GM10847 (cell line): ENCODE results near the gene PKN1.

ENCODE experiments used
- POLR2A ChIP-seq: IDR thresholded peaks from 2 replicates; pipeline ENCODE4 v1.6.1; 2011; ENCODE audit not compliant: insufficient read length; ENCODE audit errors: extremely low read depth

Gene PKN1

DNA sequence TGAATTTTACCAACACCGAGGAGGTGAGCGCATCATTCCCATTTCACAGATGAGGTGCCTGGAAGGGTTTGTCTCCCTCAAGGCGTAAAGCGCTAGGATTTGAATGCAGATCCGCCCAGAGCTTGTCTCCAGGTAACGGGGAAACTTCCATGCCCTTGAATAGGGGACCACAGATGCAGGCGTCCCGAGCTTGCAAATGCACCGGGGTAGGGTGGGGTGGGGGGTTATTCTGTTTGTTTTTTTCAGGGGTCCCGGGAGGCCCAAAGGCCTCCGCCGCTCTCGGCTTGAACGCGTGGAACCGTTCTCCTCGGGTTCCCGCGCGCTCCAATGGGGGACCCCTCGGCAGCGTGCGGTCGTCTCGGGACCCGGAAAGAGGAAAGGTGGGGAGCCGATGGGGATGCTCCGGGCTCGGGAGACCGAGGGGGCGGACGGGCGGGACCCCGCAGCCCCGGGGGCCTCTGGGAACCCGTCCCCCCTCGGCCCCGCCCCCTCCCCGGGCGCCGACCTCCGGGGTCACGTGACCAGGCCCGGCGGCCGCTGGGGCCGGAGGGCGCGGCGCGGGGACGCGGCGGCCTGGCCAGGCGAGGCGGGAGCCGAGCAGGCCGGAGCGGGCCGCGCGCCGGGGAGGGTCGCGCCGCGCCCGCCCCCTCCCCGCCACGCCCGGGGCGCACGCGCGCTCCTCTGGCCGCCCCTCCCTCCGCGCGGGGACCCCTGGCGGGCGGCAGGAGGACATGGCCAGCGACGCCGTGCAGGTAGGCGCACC, at the start of gene PKN1:
TSS of gene PKN1 (plus strand) at position 516 of the 763 bp plus-strand sequence. CDS start at position 732, 216 bp downstream.
- TF ChIP-seq POLR2A: peak; percentile 60

DNA sequence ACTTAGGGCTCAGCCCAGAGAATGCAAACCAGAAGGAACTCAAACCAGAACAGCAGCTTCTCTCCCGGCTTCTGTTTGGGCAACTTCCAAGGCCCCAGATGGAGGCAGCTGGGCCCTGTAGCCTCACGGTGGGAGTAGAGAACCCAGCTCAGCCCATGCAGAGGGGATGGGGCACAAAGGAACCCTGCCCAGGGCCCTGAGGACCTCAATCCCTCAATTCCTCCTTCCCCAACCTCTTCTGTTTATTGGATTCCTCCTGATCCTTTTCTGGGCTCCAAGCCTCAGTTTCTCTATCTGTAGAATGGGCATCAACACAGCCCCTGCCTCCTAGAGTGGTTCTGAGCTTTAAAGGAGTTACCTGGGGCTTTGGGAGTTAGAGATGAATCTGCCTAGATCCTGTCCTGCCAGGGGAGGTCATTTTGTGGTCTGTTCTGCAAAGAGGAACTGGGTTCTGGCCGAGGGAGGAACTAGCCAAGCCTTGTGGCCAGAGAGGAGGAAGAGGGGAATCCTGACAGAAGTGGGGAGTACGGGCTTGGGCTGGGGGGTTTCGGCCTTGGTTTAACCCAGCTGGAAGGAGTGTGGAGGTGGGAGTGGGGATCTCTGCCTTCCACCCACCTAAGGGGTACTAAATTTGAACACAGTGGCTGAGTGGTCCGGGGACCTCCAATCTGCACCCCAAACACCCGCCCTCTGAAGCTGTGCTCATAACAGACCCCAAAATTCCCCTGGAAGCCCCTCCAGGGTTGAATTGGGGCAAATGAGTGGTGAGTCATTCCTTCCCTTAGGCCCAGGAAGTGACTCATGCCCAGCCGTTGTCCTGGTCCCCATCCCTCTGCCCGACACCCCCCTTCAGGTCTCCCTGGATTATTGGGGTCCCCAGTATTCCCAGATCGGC, 49.2 kb upstream of the PKN1 start:
- no peak for TF ChIP-seq POLR2A

DNA sequence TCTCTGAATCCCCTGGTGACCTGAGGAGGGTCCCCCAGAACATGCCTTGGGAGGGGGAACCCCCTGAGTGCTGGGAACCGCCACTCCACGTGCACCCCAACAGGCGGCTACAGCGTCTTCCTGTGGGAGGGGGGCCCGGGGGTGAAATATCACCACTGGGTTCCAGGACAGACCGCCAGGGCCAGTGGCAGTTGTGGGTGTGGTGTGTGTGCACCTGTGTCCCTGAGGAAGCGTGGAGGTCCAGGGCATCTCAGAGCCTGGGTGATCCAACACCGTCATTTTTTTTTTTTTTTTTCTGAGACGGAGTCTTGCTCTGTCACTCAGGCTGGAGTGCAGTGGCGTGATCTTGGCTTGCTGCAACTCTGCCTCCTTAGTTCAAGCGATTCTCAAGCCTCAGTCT, 47.6 kb upstream of the PKN1 start:
- TF ChIP-seq POLR2A: no peak

DNA sequence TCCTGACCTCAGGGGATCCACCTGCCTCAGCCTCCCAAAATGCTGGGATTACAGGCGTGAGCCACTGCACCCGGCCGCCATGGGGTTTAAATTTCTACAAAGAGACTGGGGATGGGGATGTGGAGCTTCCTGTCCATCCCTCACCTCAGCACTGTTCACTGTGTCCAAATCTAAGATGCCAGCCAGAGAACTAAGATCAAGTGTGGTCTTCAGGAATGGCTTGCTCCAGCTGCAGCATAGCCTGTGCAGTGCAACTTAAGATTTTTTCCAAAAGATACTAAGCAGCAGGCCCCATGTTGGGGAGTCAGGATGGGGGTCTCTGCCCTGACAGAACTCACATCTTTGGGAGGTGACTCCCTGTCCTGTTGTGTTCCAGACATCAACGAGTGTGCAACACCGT, 42.6 kb upstream of the PKN1 start:
- no peak for TF ChIP-seq POLR2A

DNA sequence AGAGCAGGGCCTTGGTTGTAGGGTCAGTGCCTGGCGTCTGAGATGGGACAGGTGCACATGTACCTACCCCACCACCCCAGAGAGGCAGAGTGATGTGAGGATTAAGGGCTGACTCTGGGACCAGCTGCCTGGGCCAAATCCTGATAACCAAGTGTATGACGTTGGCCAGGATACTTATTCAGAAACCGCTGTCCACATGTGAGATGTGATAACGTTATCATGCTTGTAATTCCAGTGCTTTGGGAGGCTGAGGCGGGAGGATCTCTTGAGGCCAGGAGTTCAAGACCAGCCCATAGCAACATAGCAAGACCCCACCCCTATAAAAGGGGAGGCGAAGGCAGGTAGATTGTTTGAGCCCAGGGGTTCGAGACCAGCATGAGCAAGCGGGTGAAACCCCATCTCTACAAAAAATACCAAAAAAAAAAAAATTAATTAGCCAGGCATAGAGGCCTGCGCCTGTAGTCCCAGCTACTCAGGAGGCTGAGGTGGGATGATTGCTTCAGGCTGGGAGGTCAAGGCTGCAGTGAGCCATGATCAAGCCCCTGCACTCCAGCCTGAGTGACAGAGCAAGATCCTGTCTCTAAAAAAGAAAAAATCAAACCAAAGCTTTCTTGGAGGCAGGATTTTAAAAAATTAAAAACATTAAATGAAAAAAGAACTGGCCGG, 41.8 kb upstream of the PKN1 start:
- TF ChIP-seq POLR2A: no peak

GRCh38 chr19:14393329-14393728, 39.8 kb upstream of the PKN1 start:
- no peak for TF ChIP-seq POLR2A

DNA sequence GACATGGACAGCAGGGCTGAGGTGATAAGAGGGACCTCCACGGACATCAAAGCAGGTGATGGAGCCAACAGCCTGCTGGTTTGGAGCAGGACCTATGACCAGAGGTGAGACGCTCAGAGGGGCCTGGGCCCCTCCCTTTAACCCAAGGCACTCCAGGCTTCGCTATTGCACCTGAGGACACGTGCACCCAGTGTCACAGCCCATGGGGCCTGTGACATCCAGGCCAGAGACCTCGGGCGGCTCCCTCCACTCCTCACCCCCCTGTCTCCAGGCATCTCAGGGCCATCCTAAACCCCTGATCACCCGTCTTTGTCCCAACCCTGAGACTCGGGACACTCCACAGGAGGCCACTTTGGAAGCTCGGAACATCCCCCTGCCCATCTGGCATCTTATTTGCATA, 38.9 kb upstream of the PKN1 start:
- no peak for TF ChIP-seq POLR2A

DNA sequence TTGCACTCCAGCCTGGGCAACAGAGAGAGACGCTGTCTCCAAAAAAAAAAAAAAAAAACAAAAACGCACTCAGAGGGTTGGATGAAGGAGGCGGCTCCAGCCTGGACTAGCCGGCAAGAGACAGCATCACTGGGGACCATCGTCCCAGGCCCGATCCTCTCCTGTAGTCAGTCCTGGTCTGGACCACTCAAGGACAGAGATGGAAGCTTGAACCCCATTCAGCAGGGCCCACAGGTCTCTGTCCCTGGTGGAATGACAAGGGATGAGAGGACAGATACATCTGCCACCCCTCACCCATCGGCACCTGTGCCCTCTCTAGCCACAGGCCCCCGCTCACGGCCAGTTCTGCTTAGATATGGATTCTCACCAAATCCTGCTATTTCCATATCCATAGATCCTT, 37.8 kb upstream of the PKN1 start:
- no peak for TF ChIP-seq POLR2A

GRCh38 chr19:14395710-14396336, 37.3 kb upstream of the PKN1 start:
- no peak for TF ChIP-seq POLR2A

DNA sequence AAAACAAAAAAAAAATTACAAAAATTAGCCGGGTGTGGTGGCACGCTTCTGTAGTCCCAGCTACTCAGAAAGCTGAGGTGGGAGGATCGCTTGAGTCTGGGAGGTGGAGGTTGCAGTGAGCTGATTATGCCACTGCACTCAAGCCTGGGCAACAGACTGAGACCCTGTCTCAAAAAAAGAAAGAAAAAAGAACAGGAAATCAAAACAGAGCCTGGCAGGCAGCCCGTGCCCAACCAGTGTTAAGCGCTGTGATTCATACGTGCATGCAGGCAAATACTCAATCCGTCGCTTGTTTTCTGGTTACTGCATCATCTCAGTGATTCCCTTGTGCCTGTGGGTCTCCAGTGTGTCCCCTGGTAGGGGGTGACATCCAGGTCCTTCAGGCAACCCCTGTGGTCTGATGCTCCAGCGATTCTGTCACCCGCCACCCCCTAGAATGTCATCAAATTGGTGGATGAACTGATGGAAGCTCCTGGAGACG, 32.1 kb upstream of the PKN1 start:
- no peak for TF ChIP-seq POLR2A

DNA sequence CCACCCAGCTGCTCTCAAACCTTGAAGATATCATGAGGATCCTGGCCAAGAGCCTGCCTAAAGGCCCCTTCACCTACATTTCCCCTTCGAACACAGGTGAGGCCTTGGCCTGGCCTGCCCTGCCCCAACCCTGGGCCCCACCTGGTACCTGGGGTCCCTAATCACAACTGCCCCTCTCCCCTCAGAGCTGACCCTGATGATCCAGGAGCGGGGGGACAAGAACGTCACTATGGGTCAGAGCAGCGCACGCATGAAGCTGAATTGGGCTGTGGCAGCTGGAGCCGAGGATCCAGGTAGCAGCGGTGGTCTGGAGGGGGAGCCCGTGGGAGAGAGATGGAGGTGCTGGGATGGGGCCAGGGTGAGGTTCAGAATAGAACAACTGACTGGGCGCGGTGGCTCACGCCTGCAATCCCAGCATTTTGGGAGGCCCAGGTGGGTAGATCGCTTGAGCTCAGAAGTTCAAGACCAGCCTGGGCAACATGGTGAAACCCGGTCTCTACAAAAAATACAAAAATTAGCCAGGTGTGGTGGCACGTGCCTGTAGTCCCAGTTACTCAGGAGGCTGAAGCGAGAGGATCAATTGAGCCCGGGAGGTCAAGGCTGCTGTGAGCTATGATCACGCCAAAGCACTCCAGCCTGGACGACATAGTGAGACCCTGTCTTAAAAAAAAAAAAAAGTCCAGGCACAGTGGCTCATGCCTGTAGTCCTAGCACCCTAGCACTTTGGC, 31.5 kb upstream of the PKN1 start:
- no peak for TF ChIP-seq POLR2A

GRCh38 chr19:14402332-14403144, 30.6 kb upstream of the PKN1 start:
- no peak for TF ChIP-seq POLR2A

- no peak for TF ChIP-seq POLR2A
These were observed 28.8 kb upstream of the PKN1 start for GRCh38 chr19:14404312-14404711.

GRCh38 chr19:14405380-14405757, 27.7 kb upstream of the PKN1 start:
- TF ChIP-seq POLR2A: no peak
